SK-N-SH (cell line): Measurements from ENCODE around the gene ABCB6. TPM values are rescaled to one million over a fixed set of nuclear protein-coding genes. Genes with fewer than 3 reads are reported as not detected.

ENCODE experiments used
- CTCF ChIA-PET: fragments of 300-600, 350-600 bp; formaldehyde crosslinking; extraction: SDS; loops from one replicate; lab custom pipeline; 2021; lab: Yijun Ruan, JAX
- POLR2A ChIA-PET: fragments of 350-600 bp; sonication (Branson Sonifier 250); formaldehyde crosslinking; extraction: SDS; loops from one replicate; lab custom pipeline; 2020; ENCODE audit warnings: antibody characterized with exemption, inconsistent platforms; lab: Yijun Ruan, JAX
- DNase-seq: peaks from one replicate; pipeline ENCODE4 v3.0.0; 2012
- H2AFZ ChIP-seq: fragments of 200-600 bp; sonication (generic); 2 replicates; pipeline ENCODE4 v1.8.1; 2016; ENCODE audit warnings: antibody characterized with exemption, mild to moderate bottlenecking, low read depth
- H3F3A ChIP-seq: fragments of 200-600 bp; sonication (generic); replicated peaks from 2 replicates; pipeline ENCODE3; 2016; ENCODE audit warnings: antibody characterized with exemption, mild to moderate bottlenecking; ENCODE audit not compliant: insufficient read depth
- H3K27ac ChIP-seq, 2 experiments: fragments of 200-500 bp in 1 of 2; fragments of 200-600 bp in 1 of 2; sonication (Bioruptor generic) in 1 of 2; sonication (generic), shearing (Covaris generic) in 1 of 2; 2 replicates each; pipeline versions ENCODE4 v1.5.1 to v1.6.1; 2014 to 2016; ENCODE audit warnings: low read depth in 2 of 2, inconsistent platforms in 1 of 2, low read length in 1 of 2, mild to moderate bottlenecking in 1 of 2, mixed read lengths in 1 of 2
- H3K27me3 ChIP-seq: fragments of 200-600 bp; sonication (generic), shearing (Covaris generic); 2 replicates; pipeline ENCODE4 v1.6.1; 2016; ENCODE audit warnings: mixed run types; ENCODE audit not compliant: insufficient read depth
- H3K36me3 ChIP-seq, 2 experiments: fragments of 200-500 bp in 1 of 2; fragments of 200-600 bp in 1 of 2; sonication (Bioruptor generic) in 1 of 2; sonication (generic) in 1 of 2; replicated peaks in 1 of 2; 2 replicates each; pipeline versions ENCODE3 to v1.5.1; 2014 to 2016; ENCODE audit warnings: low read length in 1 of 2, mild to moderate bottlenecking in 1 of 2; ENCODE audit not compliant: insufficient read depth in 2 of 2, control insufficient read depth in 1 of 2
- H3K4me1 ChIP-seq, 2 experiments: fragments of 200-500 bp in 1 of 2; fragments of 200-600 bp in 1 of 2; sonication (Bioruptor generic) in 1 of 2; sonication (generic), shearing (Covaris generic) in 1 of 2; 2 replicates each; pipeline versions ENCODE4 v1.5.1 to v1.6.1; 2014 to 2016; ENCODE audit warnings: low read depth in 1 of 2, low read length in 1 of 2, mixed run types in 1 of 2; ENCODE audit not compliant: insufficient read depth in 2 of 2, control insufficient read depth in 1 of 2
- H3K4me2 ChIP-seq: fragments of 200-600 bp; sonication (generic), shearing (Covaris generic); 2 replicates; pipeline ENCODE4 v1.6.1; 2017; ENCODE audit warnings: mixed run types
- H3K4me3 ChIP-seq, 2 experiments: fragments of 200-500 bp in 1 of 2; fragments of 200-600 bp in 1 of 2; sonication (Bioruptor generic) in 1 of 2; sonication (generic), shearing (Covaris generic) in 1 of 2; 2 replicates each; pipeline versions ENCODE4 v1.5.1 to v1.8.1; 2014 to 2016; ENCODE audit warnings: low read depth in 2 of 2, inconsistent platforms in 1 of 2, low read length in 1 of 2, mild to moderate bottlenecking in 1 of 2, mixed read lengths in 1 of 2, moderate library complexity in 1 of 2
- H3K79me2 ChIP-seq: fragments of 200-600 bp; sonication (generic); 2 replicates; pipeline ENCODE4 v1.8.1; 2017; ENCODE audit warnings: mild to moderate bottlenecking; ENCODE audit not compliant: insufficient read depth
- H3K9ac ChIP-seq: fragments of 200-600 bp; sonication (generic); 2 replicates; pipeline ENCODE4 v1.6.1; 2017; ENCODE audit warnings: mixed run types
- H3K9me2 ChIP-seq: fragments of 200-600 bp; sonication (generic); 2 replicates; pipeline ENCODE4 v1.6.1; 2017; ENCODE audit warnings: mixed run types
- H3K9me3 ChIP-seq: fragments of 200-600 bp; sonication (generic); 2 replicates; pipeline ENCODE4 v1.6.1; 2017; ENCODE audit warnings: mixed run types, mild to moderate bottlenecking, moderate library complexity
- H4K20me1 ChIP-seq: fragments of 200-600 bp; sonication (generic); 2 replicates; pipeline ENCODE4 v1.6.1; 2017; ENCODE audit warnings: mild to moderate bottlenecking, mixed run types; ENCODE audit not compliant: insufficient read depth
- CTCF ChIP-seq: fragments of 200-600 bp; sonication (generic); IDR thresholded peaks from 2 replicates; pipeline ENCODE4 v1.6.1; 2017; ENCODE audit warnings: antibody characterized with exemption, mild to moderate bottlenecking, moderate library complexity
- EP300 ChIP-seq, 2 experiments: IDR thresholded peaks; 2 replicates each; pipeline versions ENCODE4 v1.4.0 to v1.6.1; 2012; ENCODE audit warnings: borderline replicate concordance in 1 of 2, low read depth in 1 of 2, low read length in 1 of 2
- EZH2phosphoT487 ChIP-seq: fragments of 200-600 bp; sonication (generic); IDR thresholded peaks from 2 replicates; pipeline ENCODE4 v1.6.1; 2017; ENCODE audit warnings: low read depth, mixed run types, mild to moderate bottlenecking, antibody characterized with exemption, moderate library complexity, borderline replicate concordance
- FOSL2 ChIP-seq: IDR thresholded peaks from 2 replicates; pipeline ENCODE4 v1.4.0; 2012; ENCODE audit warnings: low read depth, mild to moderate bottlenecking, moderate library complexity, borderline replicate concordance
- FOXJ3 ChIP-seq: sonication (generic); formaldehyde crosslinking; IDR thresholded peaks from 2 replicates; pipeline ENCODE4 v1.5.1; 2020; ENCODE audit warnings: mild to moderate bottlenecking, missing genetic modification reagents
- FOXM1 ChIP-seq: IDR thresholded peaks from 2 replicates; pipeline ENCODE4 v1.4.0; 2012; ENCODE audit warnings: low read depth, mild to moderate bottlenecking
- GABPA ChIP-seq: IDR thresholded peaks from 2 replicates; pipeline ENCODE4 v1.4.0; 2012; ENCODE audit warnings: low read depth, mild to moderate bottlenecking
- JUND ChIP-seq: IDR thresholded peaks from 2 replicates; pipeline ENCODE4 v1.4.0; 2012
- MXI1 ChIP-seq: IDR thresholded peaks from 2 replicates; pipeline ENCODE4 v1.6.1; 2012; ENCODE audit warnings: mild to moderate bottlenecking, low read depth, low read length, improper control_type of control experiment
- NFIC ChIP-seq: IDR thresholded peaks from 2 replicates; pipeline ENCODE4 v1.4.0; 2012; ENCODE audit warnings: borderline replicate concordance
- NRF1 ChIP-seq: IDR thresholded peaks from 2 replicates; pipeline ENCODE4 v1.6.1; 2012; ENCODE audit warnings: low read depth, mild to moderate bottlenecking, low read length
- RAD21 ChIP-seq: IDR thresholded peaks from 2 replicates; pipeline ENCODE4 v1.6.1; 2012; ENCODE audit warnings: mild to moderate bottlenecking, low read length
- RCOR1 ChIP-seq: fragments of 150-350 bp; IDR thresholded peaks from 2 replicates; pipeline ENCODE4 v1.6.1; 2017; ENCODE audit warnings: antibody characterized with exemption, low read length
- RXRA ChIP-seq: IDR thresholded peaks from 2 replicates; pipeline ENCODE4 v1.4.0; 2012; ENCODE audit warnings: low read depth, mild to moderate bottlenecking, borderline replicate concordance
- SMC3 ChIP-seq: IDR thresholded peaks from 2 replicates; pipeline ENCODE4 v1.6.1; 2012; ENCODE audit warnings: low read depth, low read length, improper control_type of control experiment
- TAF1 ChIP-seq: IDR thresholded peaks from 2 replicates; pipeline ENCODE4 v1.6.1; 2012; ENCODE audit warnings: low read depth, mild to moderate bottlenecking, low read length, moderate library complexity, borderline replicate concordance
- USF1 ChIP-seq: IDR thresholded peaks from 2 replicates; pipeline ENCODE4 v1.4.0; 2012; ENCODE audit warnings: low read depth, borderline replicate concordance
- USF2 ChIP-seq: fragments of 150-350 bp; IDR thresholded peaks from 2 replicates; pipeline ENCODE4 v1.6.1; 2017; ENCODE audit warnings: antibody characterized with exemption, low read length, low read depth, borderline replicate concordance
- YY1 ChIP-seq: IDR thresholded peaks from 2 replicates; pipeline ENCODE4 v1.4.0; 2012; ENCODE audit warnings: low read depth, mild to moderate bottlenecking
- WGBS: methylation state at CpG from one replicate; pipeline ENCODE4 v1.1.6; 2017; ENCODE audit warnings: low lambda C conversion rate; 5-methylcytosine and 5-hydroxymethylcytosine counted together
- polyA plus RNA-seq, 3 experiments: library from polyadenylated mRNA; depleted of rRNA; stranded (reverse); fragments of >200 nt; gene quantifications; 2 replicates each; pipeline ENCODE4 v1.2.3, GENCODE V29; 2012

Gene ABCB6
- polyA plus RNA-seq, 1 of the 3 experiments (the other 2 are of a cell fraction), result 27.4 TPM

- TF ChIP-seq RAD21 (no peak), SMC3 (no peak), RCOR1 (no peak), USF2 (no peak), EP300 (IDR thresholded peaks at IDR 0.05; ENCODE audit: borderline replicate concordance in 1 of 2, low read depth in 1 of 2, low read length in 1 of 2) (no peak)
Observed at GRCh38 chr2:219268294-219268693, 49.5 kb upstream of the ABCB6 start (continued).

- H2AFZ ChIP-seq, result no peak overlapping the region
- H3K79me2 ChIP-seq, result no peaks in the 10 kb centered on the region
- H3K9me2 ChIP-seq, result no peaks in the 10 kb centered on the region
- no peaks in the 10 kb centered on the region for H4K20me1 ChIP-seq
- H3K9me3 ChIP-seq, result no peaks in the 10 kb centered on the region
- peaks cover 6% of the 10 kb centered on the region; the same call in 1 of the 2 replicates for H3K27me3 ChIP-seq
- peaks cover 0 to 14% of the 10 kb centered on the region in 2 experiments; a peak in 1 of 4 replicates for H3K4me1 ChIP-seq
- no peak overlapping the region for H3K9ac ChIP-seq
- 60% methylated on average over 1 of the region's 1 CpG for whole genome bisulfite sequencing
- POLR2A ChIA-PET, result no interaction called here
- CTCF ChIA-PET, result interaction anchor here (0.7 to 5.9 kb wide), 2 partner anchors 12 to 275 kb away, joined by 3 to 62 read pairs; partner anchors contain the start of gene DNAJB2
- TF ChIP-seq EZH2phosphoT487 (no peak), GABPA (no peak), FOXM1 (no peak), CTCF (no peak), JUND (no peak), USF1 (no peak), RCOR1 (no peak), NFIC (no peak), MXI1 (no peak), YY1 (no peak), FOSL2 (no peak), TAF1 (no peak), SMC3 (no peak), RXRA (no peak), NRF1 (no peak), FOXJ3 (CRISPR knock-in tag) (no peak)
- TF ChIP-seq, all 33 proteins: peak for 0
- DNase-seq, result no peak
- Histone ChIP-seq H3F3A (no peaks in the 10 kb centered on the region), H3K4me2 (no peak overlapping the region), H3K36me3 (no peaks in the 10 kb centered on the region), H3K27ac (no peak overlapping the region), H3K4me3 (no peak overlapping the region)
Observed at GRCh38 chr2:219266886-219267285, 48.1 kb upstream of the ABCB6 start.
